K562 (cell line): Measurements from ENCODE around the gene NTSR1. TPM values are rescaled to one million over a fixed set of nuclear protein-coding genes. Genes with fewer than 3 reads are reported as not detected.
A peak's percentile ranks its signal among the peaks of the same experiment; 100 is the strongest.

Experiments
- ADNP ChIP-seq: fragments of 200-800 bp; sonication (Bioruptor generic); IDR thresholded peaks from 2 replicates; pipeline ENCODE4 v1.6.1; 2016; ENCODE audit warnings: missing genetic modification characterization, missing compliant biosample characterization
- ARHGAP35 ChIP-seq: fragments of 450-650 bp; IDR thresholded peaks from 2 replicates; pipeline ENCODE4 v1.6.1; 2018; ENCODE audit not compliant: partially characterized antibody
- BHLHE40 ChIP-seq: IDR thresholded peaks from 2 replicates; pipeline ENCODE4 v1.6.1; 2011; ENCODE audit warnings: low read length, improper control_type of control experiment
- CBFA2T2 ChIP-seq: fragments of 450-650 bp; conservative IDR thresholded peaks from 2 replicates; pipeline ENCODE4 v1.6.1; 2017; ENCODE audit warnings: mild to moderate bottlenecking
- E2F6 ChIP-seq, 2 experiments: IDR thresholded peaks; 2 replicates each; pipeline ENCODE4 v1.6.1; 2011; ENCODE audit warnings: borderline replicate concordance in 1 of 2, control low read depth in 1 of 2, low read depth in 1 of 2, low read length in 1 of 2, mild to moderate bottlenecking in 1 of 2, mixed read lengths in 1 of 2, moderate library complexity in 1 of 2; ENCODE audit not compliant: insufficient read depth in 1 of 2, insufficient read length in 1 of 2, poor library complexity in 1 of 2, severe bottlenecking in 1 of 2; ENCODE audit errors: extremely low read depth in 1 of 2
- MYNN ChIP-seq, 2 experiments: sonication (generic); formaldehyde crosslinking in 1 of 2; IDR thresholded peaks; 2 replicates each; pipeline versions ENCODE4 v1.5.0 to v1.6.1; 2016 to 2020; ENCODE audit warnings: antibody characterized with exemption in 1 of 2, missing genetic modification reagents in 1 of 2
- PHB2 ChIP-seq: fragments of 450-650 bp; IDR thresholded peaks from 2 replicates; pipeline ENCODE4 v1.6.1; 2017; ENCODE audit warnings: low read depth
- polyA plus RNA-seq, 8 experiments: library from polyadenylated mRNA; depleted of rRNA in 4 of 8; stranded (reverse) in 5 of 8; unstranded in 3 of 8; fragments of >200 nt; fragmentation: Nextera tagmentation in 2 of 8; fragmentation: Illumina TruSeq in 1 of 8; extraction: Ambion mirVana in 2 of 8; extraction: Trizol in 1 of 8; gene quantifications; 2 replicates each; pipeline versions ENCODE4 v1.2.1 to v1.2.3, GENCODE V29; 2011 to 2014; ENCODE audit warnings: inconsistent platforms in 1 of 8, missing spikeins in 1 of 8
- total RNA-seq, 7 experiments: library from RNA; depleted of rRNA in 6 of 7; stranded (reverse); fragments of >200 nt in 6 of 7; fragmentation: Illumina TruSeq in 2 of 7; extraction: Trizol in 2 of 7; gene quantifications; 2 replicates each; pipeline versions ENCODE4 v1.2.1 to v1.2.3, GENCODE V29; 2011 to 2021; ENCODE audit warnings: low replicate concordance in 1 of 7
- TF ChIP-seq, protein P1 (sequence below): sonication (generic); formaldehyde crosslinking; IDR thresholded peaks from 2 replicates; pipeline ENCODE4 v1.9.0; 2022; ENCODE audit warnings: mild to moderate bottlenecking, missing genetic modification reagents
- TF ChIP-seq, protein P2 (sequence below): sonication (generic); formaldehyde crosslinking; IDR thresholded peaks from 2 replicates; pipeline ENCODE4 v1.8.0; 2022; ENCODE audit warnings: mild to moderate bottlenecking, missing genetic modification reagents
- TF ChIP-seq, protein P3 (sequence below): sonication (generic); formaldehyde crosslinking; IDR thresholded peaks from 2 replicates; pipeline ENCODE4 v1.5.0; 2020; ENCODE audit warnings: missing genetic modification reagents

NTSR1 gene
- total and polyA plus RNA-seq, 9 of the 15 experiments (the other 6 are each of a cell fraction or from before 2014, with no cell fraction given), result 0.04 to 0.40 (median 0.13) TPM; not detected in 3

DNA sequence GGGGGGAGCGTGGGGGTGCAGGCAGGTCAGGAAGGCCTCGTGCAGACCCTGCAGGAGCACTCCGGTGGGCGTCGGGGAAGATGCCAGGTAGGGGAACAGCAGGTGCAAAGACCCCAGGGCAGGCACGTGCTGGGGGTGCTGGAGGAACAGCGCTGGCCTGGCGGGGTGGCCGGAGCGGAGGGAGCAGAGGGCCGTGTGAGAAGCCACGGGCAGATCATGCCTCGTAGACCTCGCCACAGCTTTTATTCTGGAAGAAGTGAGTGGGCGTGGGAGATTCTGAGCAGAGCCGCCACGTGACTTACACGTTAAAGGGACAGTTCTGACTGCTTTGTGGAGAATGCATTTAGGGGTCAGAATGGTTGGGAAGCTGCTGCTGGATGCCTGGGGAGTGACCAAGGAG is 9.3 kb downstream of the NTSR1 start (continued):
- peak in 1 of 2 experiments; percentile 15 for TF ChIP-seq E2F6 (IDR thresholded peaks at IDR 0.05; ENCODE audit: borderline replicate concordance in 1 of 2, extremely low read depth in 1 of 2, insufficient read depth in 1 of 2, insufficient read length in 1 of 2, low read depth in 1 of 2, low read length in 1 of 2, poor library complexity in 1 of 2, severe bottlenecking in 1 of 2)
- TF ChIP-seq ARHGAP35, result no peak
- 0 out of 2 replicates have a peak, but pooled peaks have one; percentile 14 for TF ChIP-seq CBFA2T2
- TF ChIP-seq BHLHE40, result peak; percentile 73; the same call in 1 of the 2 replicates
- TF ChIP-seq, protein P1, sequence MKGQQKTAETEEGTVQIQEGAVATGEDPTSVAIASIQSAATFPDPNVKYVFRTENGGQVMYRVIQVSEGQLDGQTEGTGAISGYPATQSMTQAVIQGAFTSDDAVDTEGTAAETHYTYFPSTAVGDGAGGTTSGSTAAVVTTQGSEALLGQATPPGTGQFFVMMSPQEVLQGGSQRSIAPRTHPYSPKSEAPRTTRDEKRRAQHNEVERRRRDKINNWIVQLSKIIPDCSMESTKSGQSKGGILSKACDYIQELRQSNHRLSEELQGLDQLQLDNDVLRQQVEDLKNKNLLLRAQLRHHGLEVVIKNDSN, result peak; percentile 89
- TF ChIP-seq, protein P2, sequence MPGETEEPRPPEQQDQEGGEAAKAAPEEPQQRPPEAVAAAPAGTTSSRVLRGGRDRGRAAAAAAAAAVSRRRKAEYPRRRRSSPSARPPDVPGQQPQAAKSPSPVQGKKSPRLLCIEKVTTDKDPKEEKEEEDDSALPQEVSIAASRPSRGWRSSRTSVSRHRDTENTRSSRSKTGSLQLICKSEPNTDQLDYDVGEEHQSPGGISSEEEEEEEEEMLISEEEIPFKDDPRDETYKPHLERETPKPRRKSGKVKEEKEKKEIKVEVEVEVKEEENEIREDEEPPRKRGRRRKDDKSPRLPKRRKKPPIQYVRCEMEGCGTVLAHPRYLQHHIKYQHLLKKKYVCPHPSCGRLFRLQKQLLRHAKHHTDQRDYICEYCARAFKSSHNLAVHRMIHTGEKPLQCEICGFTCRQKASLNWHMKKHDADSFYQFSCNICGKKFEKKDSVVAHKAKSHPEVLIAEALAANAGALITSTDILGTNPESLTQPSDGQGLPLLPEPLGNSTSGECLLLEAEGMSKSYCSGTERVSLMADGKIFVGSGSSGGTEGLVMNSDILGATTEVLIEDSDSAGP (CRISPR knock-in tag), result peak; percentile 83
- TF ChIP-seq, protein P3, sequence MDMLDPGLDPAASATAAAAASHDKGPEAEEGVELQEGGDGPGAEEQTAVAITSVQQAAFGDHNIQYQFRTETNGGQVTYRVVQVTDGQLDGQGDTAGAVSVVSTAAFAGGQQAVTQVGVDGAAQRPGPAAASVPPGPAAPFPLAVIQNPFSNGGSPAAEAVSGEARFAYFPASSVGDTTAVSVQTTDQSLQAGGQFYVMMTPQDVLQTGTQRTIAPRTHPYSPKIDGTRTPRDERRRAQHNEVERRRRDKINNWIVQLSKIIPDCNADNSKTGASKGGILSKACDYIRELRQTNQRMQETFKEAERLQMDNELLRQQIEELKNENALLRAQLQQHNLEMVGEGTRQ (CRISPR knock-in tag), result peak; percentile 86
- TF ChIP-seq ADNP (tag), result no peak
- no peak for TF ChIP-seq PHB2
- peak; percentile 87; the same call in 1 of the 2 replicates for TF ChIP-seq MYNN (IDR thresholded peaks at IDR 0.05)
- no peak for TF ChIP-seq MYNN (CRISPR knock-in tag; IDR thresholded peaks at IDR 0.05)
- TF ChIP-seq, all 486 proteins: peak for 12
